H1 (cell line): Measurements from ENCODE around the gene MAP1B. TPM values are rescaled to one million over a fixed set of nuclear protein-coding genes. Genes with fewer than 3 reads are reported as not detected.

Experiments used
- CTCF ChIA-PET: fragments of 300-600 bp; sonication (Branson Sonifier 250); formaldehyde crosslinking; loops from one replicate; lab custom pipeline; 2021; ENCODE audit not compliant: partially characterized antibody; lab: Charles Lee
- POLR2A ChIA-PET: fragments of 300-600 bp; sonication (Branson Sonifier 250); formaldehyde crosslinking; loops from one replicate; lab custom pipeline; 2021; ENCODE audit warnings: inconsistent platforms; ENCODE audit not compliant: partially characterized antibody; lab: Charles Lee
- DNase-seq, 2 experiments: peaks; one replicate each; pipeline versions ENCODE4 v3.0.0 to v3.0.0-alpha.2; 2010 to 2022; ENCODE audit warnings: low spot score in 2 of 2, low read depth in 1 of 2, mixed read lengths in 1 of 2
- FAIRE-seq: peaks from 2 replicates; lab custom pipeline; 2011; peaks lifted over from hg19 to GRCh38; lab: Jason Lieb, UNC
- H2AFZ ChIP-seq: 2 replicates; pipeline ENCODE4 v1.8.1; 2012; ENCODE audit warnings: low read length, inconsistent platforms
- H2AK5ac ChIP-seq: 2 replicates; pipeline ENCODE4 v1.6.1; 2013; ENCODE audit warnings: low read depth, low read length
- H2BK120ac ChIP-seq: replicated peaks from 2 replicates; pipeline ENCODE3; 2013; ENCODE audit warnings: low read depth, low read length, inconsistent platforms
- H2BK12ac ChIP-seq: 2 replicates; pipeline ENCODE4 v1.6.1; 2013; ENCODE audit warnings: low read depth, low read length
- H2BK15ac ChIP-seq: 2 replicates; pipeline ENCODE4 v1.6.1; 2013; ENCODE audit warnings: low read length
- H2BK20ac ChIP-seq: 2 replicates; pipeline ENCODE4 v1.6.1; 2013; ENCODE audit warnings: low read length
- H2BK5ac ChIP-seq: 2 replicates; pipeline ENCODE4 v1.6.1; 2013; ENCODE audit warnings: low read depth, low read length
- H3K14ac ChIP-seq: 2 replicates; pipeline ENCODE4 v1.6.1; 2013; ENCODE audit warnings: inconsistent platforms; ENCODE audit not compliant: insufficient read length
- H3K18ac ChIP-seq: 2 replicates; pipeline ENCODE4 v1.6.1; 2013; ENCODE audit warnings: low read length; ENCODE audit errors: extremely low read depth
- H3K23ac ChIP-seq: 2 replicates; pipeline ENCODE4 v1.6.1; 2013; ENCODE audit warnings: inconsistent platforms; ENCODE audit not compliant: insufficient read length
- H3K23me2 ChIP-seq: 2 replicates; pipeline ENCODE4 v1.6.1; 2013; ENCODE audit warnings: low read depth, low read length
- H3K27ac ChIP-seq: 2 replicates; pipeline ENCODE4 v1.6.1; 2011; ENCODE audit warnings: low read depth, low read length, inconsistent platforms
- H3K27me3 ChIP-seq, 4 experiments: replicated peaks in 1 of 4; 1 replicate in 1 of 4; 2 replicates in 3 of 4; pipeline versions ENCODE4 v1.6.1 to v1.8.1; 2011 to 2013; ENCODE audit warnings: low read length in 3 of 4, mild to moderate bottlenecking in 3 of 4, inconsistent platforms in 2 of 4, mixed read lengths in 2 of 4, moderate library complexity in 1 of 4; ENCODE audit not compliant: control insufficient read depth in 3 of 4, insufficient read depth in 3 of 4; ENCODE audit errors: extremely low read depth in 1 of 4
- H3K36me3 ChIP-seq, 4 experiments: 2 replicates each; pipeline versions ENCODE4 v1.6.1 to v1.8.1; 2011 to 2013; ENCODE audit warnings: mild to moderate bottlenecking in 4 of 4, low read length in 3 of 4, moderate library complexity in 2 of 4, control low read depth in 1 of 4, inconsistent platforms in 1 of 4; ENCODE audit not compliant: insufficient read depth in 4 of 4, control insufficient read depth in 2 of 4
- H3K4ac ChIP-seq: replicated peaks from 2 replicates; pipeline ENCODE3; 2013; ENCODE audit warnings: low read length, low read depth, mixed read lengths, inconsistent platforms; ENCODE audit not compliant: insufficient read length
- H3K4me1 ChIP-seq, 4 experiments: replicated peaks in 1 of 4; 1 replicate in 1 of 4; 2 replicates in 3 of 4; pipeline versions ENCODE4 v1.6.1 to v1.8.1; 2011 to 2013; ENCODE audit warnings: low read length in 3 of 4, inconsistent platforms in 2 of 4, mixed read lengths in 1 of 4; ENCODE audit not compliant: insufficient read depth in 4 of 4, control insufficient read depth in 3 of 4
- H3K4me2 ChIP-seq, 2 experiments: 2 replicates each; pipeline versions ENCODE4 v1.6.1 to v1.8.1; 2011 to 2013; ENCODE audit warnings: low read depth in 2 of 2, low read length in 2 of 2, control low read depth in 1 of 2, inconsistent platforms in 1 of 2, mild to moderate bottlenecking in 1 of 2; ENCODE audit not compliant: insufficient read depth in 1 of 2
- H3K4me3 ChIP-seq, 4 experiments: fragments of 200-600, 300-600 bp in 1 of 4; sonication (generic), shearing (Covaris generic), sonication (Bioruptor Twin) in 1 of 4; 2 replicates each; pipeline versions ENCODE4 v1.5.1 to v1.8.1; 2011 to 2016; ENCODE audit warnings: low read length in 4 of 4, low read depth in 3 of 4, control low read depth in 2 of 4, inconsistent platforms in 2 of 4, mild to moderate bottlenecking in 2 of 4, mixed read lengths in 1 of 4, moderate library complexity in 1 of 4; ENCODE audit not compliant: insufficient read depth in 2 of 4; ENCODE audit errors: extremely low read depth in 1 of 4
- H3K56ac ChIP-seq: replicated peaks from 2 replicates; pipeline ENCODE3; 2013; ENCODE audit warnings: low read depth, mild to moderate bottlenecking, mixed read lengths, low read length, inconsistent platforms; ENCODE audit not compliant: insufficient read length
- H3K79me1 ChIP-seq: 2 replicates; pipeline ENCODE4 v1.6.1; 2013; ENCODE audit warnings: low read depth, low read length, control low read depth
- H3K79me2 ChIP-seq, 2 experiments: 2 replicates each; pipeline versions ENCODE4 v1.6.1 to v1.8.1; 2012 to 2013; ENCODE audit warnings: low read length in 2 of 2, mild to moderate bottlenecking in 2 of 2, inconsistent platforms in 1 of 2; ENCODE audit not compliant: insufficient read depth in 2 of 2, control insufficient read depth in 1 of 2
- H3K9ac ChIP-seq, 4 experiments: replicated peaks in 1 of 4; 1 replicate in 1 of 4; 2 replicates in 3 of 4; pipeline versions ENCODE4 v1.6.1 to v1.8.1; 2011 to 2013; ENCODE audit warnings: low read depth in 3 of 4, low read length in 3 of 4, control low read depth in 2 of 4, mild to moderate bottlenecking in 2 of 4, moderate library complexity in 2 of 4, inconsistent platforms in 1 of 4; ENCODE audit errors: extremely low read depth in 1 of 4
- H3K9me3 ChIP-seq, 2 experiments: 2 replicates each; pipeline versions ENCODE4 v1.6.1 to v1.8.1; 2012 to 2013; ENCODE audit warnings: mild to moderate bottlenecking in 2 of 2, moderate library complexity in 2 of 2, control low read depth in 1 of 2, inconsistent platforms in 1 of 2, low read depth in 1 of 2, low read length in 1 of 2, mixed read lengths in 1 of 2; ENCODE audit not compliant: insufficient read depth in 2 of 2
- H4K20me1 ChIP-seq, 2 experiments: replicated peaks in 1 of 2; 2 replicates each; pipeline versions ENCODE3 to v1.8.1; 2011 to 2013; ENCODE audit warnings: inconsistent platforms in 2 of 2, low read length in 2 of 2, mild to moderate bottlenecking in 1 of 2; ENCODE audit not compliant: insufficient read depth in 2 of 2, control insufficient read depth in 1 of 2
- H4K5ac ChIP-seq: 2 replicates; pipeline ENCODE4 v1.6.1; 2013; ENCODE audit warnings: low read length, low read depth, mixed read lengths, inconsistent platforms; ENCODE audit not compliant: insufficient read length
- H4K8ac ChIP-seq: 2 replicates; pipeline ENCODE4 v1.8.0; 2013; ENCODE audit warnings: mild to moderate bottlenecking, moderate library complexity, low read length, inconsistent platforms; ENCODE audit not compliant: insufficient read depth; ENCODE audit errors: extremely low read depth
- H4K91ac ChIP-seq: replicated peaks from 2 replicates; pipeline ENCODE3; 2013; ENCODE audit warnings: low read length, mixed read lengths, inconsistent platforms; ENCODE audit not compliant: insufficient read length
- GABPA ChIP-seq: IDR thresholded peaks from 2 replicates; pipeline ENCODE4 v1.6.1; 2011; ENCODE audit warnings: mild to moderate bottlenecking, low read length, moderate library complexity, borderline replicate concordance; ENCODE audit not compliant: insufficient read depth
- YY1 ChIP-seq: IDR thresholded peaks from 2 replicates; pipeline ENCODE4 v1.6.1; 2011; ENCODE audit warnings: low read depth, mild to moderate bottlenecking, low read length
- WGBS, 2 experiments: shearing (Covaris generic) in 1 of 2; methylation state at CpG; one replicate each; pipeline versions ENCODE4 v1.1.6 to v1.1.7; 2013 to 2015; ENCODE audit warnings: low lambda C conversion rate in 2 of 2, mixed read lengths in 2 of 2, inconsistent platforms in 1 of 2, low coverage in 1 of 2, missing lambda C conversion rate in 1 of 2; ENCODE audit not compliant: insufficient replicate concordance in 2 of 2, insufficient coverage in 1 of 2, insufficient read length in 1 of 2; ENCODE audit errors: extremely low coverage in 1 of 2, missing lambda C conversion rate in 1 of 2; 5-methylcytosine and 5-hydroxymethylcytosine counted together
- polyA plus RNA-seq, 7 experiments: library from polyadenylated mRNA; depleted of rRNA in 3 of 7; stranded (reverse) in 5 of 7; unstranded in 2 of 7; fragments of >200 nt in 5 of 7; fragments of 200-250 nt in 2 of 7; gene quantifications; 1 replicate in 5 of 7; 2 replicates in 1 of 7; 4 replicates in 1 of 7; pipeline versions ENCODE4 v1.2.1 to v1.2.3, GENCODE V29; 2011 to 2013; ENCODE audit warnings: missing spikeins in 2 of 7, mixed read lengths in 2 of 7
- total RNA-seq: library from RNA; stranded (reverse); fragmentation: NEBNext Ultra II Directional; extraction: Animal tissue kit (Norgen Biotek cat#: 25700); gene quantifications from 2 replicates; pipeline ENCODE4 v1.2.1, GENCODE V29; 2021

The MAP1B gene
- total and polyA plus RNA-seq, 2 of the 8 experiments (the other 6 are each of a cell fraction or from before 2014, with no cell fraction given): 24.5 to 120 TPM

GRCh38 chr5:72122602-72123001 is 15.3 kb downstream of the MAP1B start:
- Histone ChIP-seq H3K9ac (no peak overlapping the region), H3K4me1 (peaks cover 11 to 24% (median 20%) of the 10 kb centered on the region in 4 experiments; a peak in 6 of 7 replicates), H2BK12ac (no peak overlapping the region), H2BK120ac (no peak overlapping the region), H3K27me3 (no peaks in the 10 kb centered on the region), H3K79me1 (no peaks in the 10 kb centered on the region; the same call in 1 of the 2 replicates), H3K4me2 (peak overlapping the region; percentile 51 to 70), H3K4ac (no peak overlapping the region), H3K56ac (peak overlapping the region; percentile 32), H2AFZ (no peak overlapping the region), H3K4me3 (peak overlapping the region in 1 of 4 experiments; percentile 28; a peak in 1 of 8 replicates), H2BK15ac (no peak overlapping the region), H4K91ac (no peak overlapping the region), H2AK5ac (no peak overlapping the region; the same call in 1 of the 2 replicates), H4K5ac (no peak overlapping the region), H3K23ac (no peak overlapping the region), H2BK5ac (no peak overlapping the region), H3K23me2 (no peaks in the 10 kb centered on the region), H3K18ac (no peak overlapping the region; the same call in 1 of the 2 replicates), H3K27ac (no peak overlapping the region), H3K9me3 (no peaks in the 10 kb centered on the region), H2BK20ac (0 out of 2 replicates have a peak overlapping the region, but pooled peaks have one; percentile 43), H4K20me1 (peaks cover 0 to 3% of the 10 kb centered on the region in 2 experiments), H3K14ac (no peak overlapping the region), H3K36me3 (peaks cover 0 to 22% (median 6%) of the 10 kb centered on the region in 4 experiments; a peak in 4 of 8 replicates), H3K79me2 (peaks cover 0 to 29% of the 10 kb centered on the region in 2 experiments; a peak in 3 of 4 replicates), H4K8ac (no peak overlapping the region)
- POLR2A ChIA-PET: interaction anchor here (0.9 to 9.1 kb wide), 3 partner anchors 13 to 185 kb away, joined by 4 to 72 read pairs (median 4); partner anchors contain the start of gene MAP1B
- WGBS, 2 experiments: 78% methylated on average over 3 of the region's 3 CpGs; no CpG with 5 or more reads in 1 of the 2 experiments
- TF ChIP-seq YY1 (peak; percentile 85), GABPA (no peak)
- CTCF ChIA-PET: interaction anchor here (0.6 to 1.6 kb wide), 5 partner anchors 13 to 335 kb away, joined by 3 to 5 read pairs (median 3); no protein-coding TSS in a partner anchor
- DNase-seq: no peak
- FAIRE-seq: no peak
